Measurements from ENCODE around the gene IFIT3. TPM values are rescaled to one million over a fixed set of nuclear protein-coding genes. Genes with fewer than 3 reads are reported as not detected.

IFIT3 gene
- 4.3 and 6.6 TPM in 2 replicates for total RNA-seq (2014; rRNA removed; shearing (Covaris generic))

DNA sequence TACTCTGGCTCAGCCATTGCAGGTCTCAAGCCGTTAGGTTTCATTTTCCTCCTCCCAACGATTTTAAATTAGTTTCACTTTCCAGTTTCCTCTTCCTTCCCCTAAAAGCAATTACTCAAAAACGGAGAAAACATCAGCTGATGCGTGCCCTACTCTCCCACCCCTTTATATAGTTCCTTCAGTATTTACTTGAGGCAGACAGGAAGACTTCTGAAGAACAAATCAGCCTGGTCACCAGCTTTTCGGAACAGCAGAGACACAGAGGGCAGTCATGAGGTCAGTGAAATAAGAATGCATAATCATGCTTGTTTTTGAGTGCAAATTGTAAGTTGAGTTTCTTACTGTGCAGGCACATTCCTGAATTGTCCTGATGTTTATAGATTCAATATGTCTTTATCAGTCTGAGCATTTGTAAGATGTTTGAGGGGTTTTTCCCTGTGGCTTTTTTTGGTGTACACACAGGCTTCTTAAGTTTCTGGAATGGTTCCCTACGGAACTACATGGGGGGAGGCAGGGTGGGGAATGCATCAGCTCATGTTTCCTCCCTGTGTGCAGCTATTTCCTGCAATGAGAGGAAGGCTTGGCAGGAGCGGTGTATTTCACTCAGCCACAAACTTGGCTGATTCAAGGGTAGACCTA is at the start of gene IFIT3:
TSS of gene IFIT3 (plus strand) at position 195 of the 639 bp plus-strand sequence. CDS start at position 272, 77 bp downstream.

GRCh38 chr10:89301721-89302445 is 25.9 kb upstream of the IFIT3 start, which contains the start of gene IFIT2:
TSS of gene IFIT2 (plus strand) at chr10:89302046. CDS start at chr10:89302124, 78 bp downstream.

DNA sequence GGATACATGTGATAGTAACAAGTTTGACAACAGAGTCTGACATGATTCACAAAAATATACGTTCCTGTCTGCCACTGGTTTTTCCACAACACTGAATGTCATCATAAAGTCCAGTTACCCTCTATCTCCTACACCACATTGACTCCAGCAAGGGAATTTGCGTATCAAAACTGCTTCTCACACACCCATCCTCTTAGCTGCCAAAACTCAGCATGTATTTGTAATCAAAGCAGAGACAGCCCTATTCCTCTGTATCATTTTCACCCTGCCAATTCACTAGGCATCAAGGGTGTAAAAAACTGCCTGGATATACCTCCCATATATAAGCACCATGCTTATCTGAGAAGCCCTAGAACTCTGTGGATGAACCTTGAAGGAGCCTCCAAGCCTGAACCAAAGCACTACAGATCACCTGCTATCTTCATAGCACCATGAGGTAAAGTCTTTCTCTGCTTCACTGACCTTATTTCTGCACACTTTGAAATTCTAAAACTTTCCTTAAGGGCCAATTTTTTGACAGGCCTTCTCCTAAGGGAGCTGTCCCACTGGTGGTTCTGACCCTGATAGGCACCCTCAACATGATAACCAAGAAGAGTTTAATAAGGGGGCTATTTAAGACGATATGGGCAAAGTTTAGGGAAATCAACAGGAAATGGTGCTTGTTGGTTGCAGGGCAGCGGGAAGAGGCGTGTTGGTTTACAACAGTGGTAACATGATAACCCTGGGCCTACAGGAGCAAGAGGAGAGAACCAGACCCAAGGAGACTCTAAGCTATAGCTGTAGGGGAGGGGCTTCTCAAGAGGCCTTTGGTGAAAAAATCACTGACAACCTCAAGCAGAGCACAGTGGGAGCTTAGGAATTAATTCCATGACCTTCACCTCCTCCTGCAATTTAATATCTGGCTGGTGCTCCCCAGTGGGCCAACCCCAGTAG is 50.2 kb downstream of the IFIT3 start, which contains the start of gene IFIT1B:
TSS of gene IFIT1B (plus strand) at position 352 of the 933 bp plus-strand sequence. CDS start at position 432, 80 bp downstream.

Other genes with a start within 250 kb of the IFIT3 start
- gene CH25H, start 120.7 kb upstream of the IFIT3 start, total RNA-seq (2014; rRNA removed; shearing (Covaris generic)) = not detected in 2 replicates
- gene LIPA, start 76.2 kb upstream of the IFIT3 start, total RNA-seq (2014; rRNA removed; shearing (Covaris generic)) = 10.8 and 14.0 TPM in 2 replicates
- 1.9 and 2.7 TPM in 2 replicates for gene IFIT2, start 26.0 kb upstream of the IFIT3 start, total RNA-seq (2014; rRNA removed; shearing (Covaris generic))
- not detected in 2 replicates for gene IFIT1B, start 50.1 kb downstream of the IFIT3 start, total RNA-seq (2014; rRNA removed; shearing (Covaris generic))
- 0.79 and 2.8 TPM in 2 replicates for gene IFIT1, start 64.6 kb downstream of the IFIT3 start, total RNA-seq (2014; rRNA removed; shearing (Covaris generic))
- gene IFIT5, start 86.6 kb downstream of the IFIT3 start, total RNA-seq (2014; rRNA removed; shearing (Covaris generic)) = 11.4 and 12.3 TPM in 2 replicates
- gene SLC16A12, start 207.6 kb downstream of the IFIT3 start, total RNA-seq (2014; rRNA removed; shearing (Covaris generic)) = 0.05 TPM in 1 of 2 replicates, not detected in the other

All from A375 (cell line).